Caco-2 (cell line): ENCODE measurements around the gene PTPA. TPM values are rescaled to one million over a fixed set of nuclear protein-coding genes. Genes with fewer than 3 reads are reported as not detected.

Experiments used
- BruUV-seq: library from RNA; stranded (reverse); fragments of 400-500 nt; replicated peaks from 2 replicates; lab custom pipeline; 2021; lab: Mats Ljungman, UMichigan
- CTCF ChIA-PET: fragments of 300-600 bp; sonication (Branson Sonifier 250); formaldehyde crosslinking; loops from one replicate; lab custom pipeline; 2022; ENCODE audit warnings: antibody characterized with exemption; lab: Charles Lee
- POLR2A ChIA-PET: fragments of 300-600 bp; sonication (Branson Sonifier 250); formaldehyde crosslinking; loops from one replicate; lab custom pipeline; 2022; ENCODE audit warnings: antibody characterized with exemption; lab: Charles Lee
- DNase-seq, 2 experiments: peaks; one replicate each; pipeline versions ENCODE4 v3.0.0 to v3.0.0-alpha.2; 2020 to 2022
- H3K27me3 ChIP-seq: replicated peaks from 2 replicates; pipeline ENCODE4 v1.6.0; 2011; ENCODE audit warnings: low read length; ENCODE audit not compliant: control insufficient read depth, insufficient read depth
- H3K36me3 ChIP-seq: 2 replicates; pipeline ENCODE4 v1.5.1; 2011; ENCODE audit warnings: low read length; ENCODE audit not compliant: control insufficient read depth, insufficient read depth
- H3K4me1 ChIP-seq: fragments of 250-450 bp; sonication (Bioruptor Pico); 2 replicates; pipeline ENCODE4 v1.5.1; 2020; ENCODE audit warnings: mild to moderate bottlenecking
- H3K4me3 ChIP-seq: 2 replicates; pipeline ENCODE4 v1.5.1; 2011; ENCODE audit warnings: low read depth, mild to moderate bottlenecking, control low read depth, low read length
- H3K9me3 ChIP-seq: fragments of 250-450 bp; sonication (Bioruptor Pico); 2 replicates; pipeline ENCODE4 v1.5.1; 2020; ENCODE audit warnings: mild to moderate bottlenecking, moderate library complexity
- H3K27ac Mint-ChIP-seq: one replicate; pipeline ENCODE4 v1.8.0; 2022; ENCODE audit warnings: mixed read lengths; ENCODE audit not compliant: unreplicated experiment
- H3K27me3 Mint-ChIP-seq: one replicate; pipeline ENCODE4 v1.8.0; 2022; ENCODE audit warnings: mixed read lengths; ENCODE audit not compliant: insufficient read depth, unreplicated experiment
- H3K36me3 Mint-ChIP-seq: one replicate; pipeline ENCODE4 v1.8.0; 2022; ENCODE audit warnings: mild to moderate bottlenecking, mixed read lengths; ENCODE audit not compliant: insufficient read depth, unreplicated experiment
- H3K4me1 Mint-ChIP-seq: one replicate; pipeline ENCODE4 v1.8.0; 2022; ENCODE audit warnings: low read depth, mixed read lengths; ENCODE audit not compliant: unreplicated experiment
- H3K4me3 Mint-ChIP-seq: one replicate; pipeline ENCODE4 v1.8.0; 2022; ENCODE audit warnings: mild to moderate bottlenecking, moderate library complexity, mixed read lengths; ENCODE audit not compliant: unreplicated experiment
- H3K9me3 Mint-ChIP-seq: one replicate; pipeline ENCODE4 v1.8.0; 2022; ENCODE audit warnings: mixed read lengths; ENCODE audit not compliant: unreplicated experiment
- intact Hi-C: fragments of 100-400 bp; cut with micrococcal nuclease; formaldehyde crosslinking; loops from one replicate; pipeline ENCODE4 v1.10.0; 2022; ENCODE audit not compliant: unreplicated experiment
- total RNA-seq: library from RNA; stranded (reverse); gene quantifications from 2 replicates; pipeline ENCODE4 v1.2.3, GENCODE V29; 2022
- TF ChIP-seq, protein P1 (sequence below), 2 experiments: fragments of 200-600 bp in 1 of 2; IDR thresholded peaks; 1 replicate in 1 of 2; 2 replicates in 1 of 2; pipeline versions ENCODE4 v1.5.1 to v1.8.0; 2011 to 2022; ENCODE audit warnings: antibody characterized with exemption in 1 of 2, control low read depth in 1 of 2, inconsistent platforms in 1 of 2, low read depth in 1 of 2, low read length in 1 of 2, mild to moderate bottlenecking in 1 of 2, moderate library complexity in 1 of 2; ENCODE audit not compliant: insufficient read depth in 1 of 2, severe bottlenecking in 1 of 2, unreplicated experiment in 1 of 2

PTPA gene
- total RNA-seq, 1 experiment from 2014 or later, result 100 TPM

DNA sequence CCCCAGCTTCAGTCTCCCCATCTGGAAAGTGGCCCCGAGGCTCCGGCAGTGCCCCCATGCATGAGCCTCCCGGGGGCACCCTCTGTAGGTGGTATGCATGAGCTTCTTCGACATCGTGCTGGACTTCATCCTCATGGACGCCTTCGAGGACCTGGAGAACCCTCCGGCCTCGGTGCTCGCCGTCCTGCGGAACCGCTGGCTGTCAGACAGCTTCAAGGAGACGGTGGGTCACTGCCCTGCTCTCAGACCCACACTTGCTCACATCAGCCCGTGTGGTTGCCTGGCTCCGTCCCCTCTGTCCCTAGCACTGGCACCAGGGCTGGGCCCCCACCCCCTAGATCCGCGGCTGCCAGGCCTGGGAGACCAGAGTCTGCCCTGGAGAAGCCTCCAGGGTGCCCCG lies 43.1 kb upstream of the PTPA start:
- TF ChIP-seq, protein P1, sequence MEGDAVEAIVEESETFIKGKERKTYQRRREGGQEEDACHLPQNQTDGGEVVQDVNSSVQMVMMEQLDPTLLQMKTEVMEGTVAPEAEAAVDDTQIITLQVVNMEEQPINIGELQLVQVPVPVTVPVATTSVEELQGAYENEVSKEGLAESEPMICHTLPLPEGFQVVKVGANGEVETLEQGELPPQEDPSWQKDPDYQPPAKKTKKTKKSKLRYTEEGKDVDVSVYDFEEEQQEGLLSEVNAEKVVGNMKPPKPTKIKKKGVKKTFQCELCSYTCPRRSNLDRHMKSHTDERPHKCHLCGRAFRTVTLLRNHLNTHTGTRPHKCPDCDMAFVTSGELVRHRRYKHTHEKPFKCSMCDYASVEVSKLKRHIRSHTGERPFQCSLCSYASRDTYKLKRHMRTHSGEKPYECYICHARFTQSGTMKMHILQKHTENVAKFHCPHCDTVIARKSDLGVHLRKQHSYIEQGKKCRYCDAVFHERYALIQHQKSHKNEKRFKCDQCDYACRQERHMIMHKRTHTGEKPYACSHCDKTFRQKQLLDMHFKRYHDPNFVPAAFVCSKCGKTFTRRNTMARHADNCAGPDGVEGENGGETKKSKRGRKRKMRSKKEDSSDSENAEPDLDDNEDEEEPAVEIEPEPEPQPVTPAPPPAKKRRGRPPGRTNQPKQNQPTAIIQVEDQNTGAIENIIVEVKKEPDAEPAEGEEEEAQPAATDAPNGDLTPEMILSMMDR (IDR thresholded peaks at IDR 0.05; ENCODE audit: insufficient read depth in 1 of 2, low read depth in 1 of 2, low read length in 1 of 2, severe bottlenecking in 1 of 2, unreplicated experiment in 1 of 2), result no peak
- DNase-seq, result no peak
- Histone ChIP-seq H3K27me3 (no peaks in the 10 kb centered on the region), H3K4me1 (no peaks in the 10 kb centered on the region), H3K4me3 (no peak overlapping the region), H3K36me3 (peaks cover 3% of the 10 kb centered on the region), H3K9me3 (no peaks in the 10 kb centered on the region)
- H3K4me3 Mint-ChIP-seq, result no peak overlapping the region
- no peaks in the 10 kb centered on the region for H3K27me3 Mint-ChIP-seq
- BruUV-seq, result no TSS peak
- no peaks in the 10 kb centered on the region for H3K9me3 Mint-ChIP-seq
- H3K36me3 Mint-ChIP-seq, result peaks cover 38% of the 10 kb centered on the region
- H3K4me1 Mint-ChIP-seq, result no peaks in the 10 kb centered on the region
- intact Hi-C loops, result no loop called here
- CTCF ChIA-PET, result interaction anchor here (0.6 kb wide), 1 partner anchor 33 kb away, joined by 4 read pairs; no protein-coding TSS in a partner anchor
- POLR2A ChIA-PET, result no interaction called here
- H3K27ac Mint-ChIP-seq, result no peak overlapping the region

DNA sequence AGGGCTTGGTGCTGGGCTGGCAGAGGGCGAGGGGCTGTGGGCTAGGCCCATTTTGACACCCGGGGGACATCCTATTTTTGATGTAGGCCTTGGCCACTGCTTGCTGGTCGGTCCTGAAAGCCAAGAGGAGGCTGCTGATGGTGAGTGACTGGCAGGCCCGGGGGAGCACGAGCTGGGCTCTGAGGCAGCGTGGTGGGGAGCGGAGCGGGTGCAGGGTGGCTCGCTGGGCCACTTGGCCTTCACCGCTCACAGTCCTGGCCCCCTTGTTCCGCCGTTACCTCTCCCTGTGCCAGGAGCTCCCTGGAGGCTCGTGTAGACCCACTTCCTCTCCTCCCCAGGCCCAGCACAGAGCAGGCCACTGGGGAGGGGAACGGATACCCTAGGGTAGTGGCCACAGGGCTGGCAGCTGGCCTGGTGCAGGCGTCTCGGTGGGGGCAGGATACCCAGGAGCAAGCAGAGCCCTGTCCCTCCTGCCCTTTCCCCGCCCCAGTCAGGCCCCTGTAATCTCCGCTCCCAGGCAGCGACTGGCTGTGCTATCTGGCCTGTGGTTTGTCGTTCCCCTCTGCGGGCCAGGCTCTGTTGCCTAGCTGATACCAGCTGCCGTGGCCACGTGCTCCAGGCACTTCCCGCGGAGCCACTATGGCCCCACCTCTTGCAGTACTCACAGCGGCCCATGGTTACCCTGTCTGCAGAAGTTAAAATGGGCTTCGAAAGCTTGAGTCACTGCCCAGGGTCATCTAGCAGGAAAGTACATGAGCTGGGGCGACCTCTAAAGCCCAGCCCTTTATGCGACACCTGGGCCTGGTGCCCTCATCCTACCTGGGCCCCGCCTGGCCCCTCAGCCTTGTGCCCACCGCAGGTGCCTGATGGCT lies 42.0 kb upstream of the PTPA start:
- H3K36me3 ChIP-seq, result peaks cover 3% of the 10 kb centered on the region
- no peaks in the 10 kb centered on the region for H3K27me3 ChIP-seq
- Mint-ChIP-seq H3K4me1 (no peaks in the 10 kb centered on the region), H3K36me3 (peaks cover 31% of the 10 kb centered on the region), H3K9me3 (no peaks in the 10 kb centered on the region), H3K27ac (no peak overlapping the region), H3K4me3 (no peak overlapping the region), H3K27me3 (no peaks in the 10 kb centered on the region)
- ChIA-PET CTCF (interaction anchor here (0.6 kb wide), 1 partner anchor 53 kb away, joined by 3 read pairs; no protein-coding TSS in a partner anchor), POLR2A (interaction anchor here (1.1 kb wide), 1 partner anchor 41 kb away, joined by 3 read pairs; the partner anchor contains the start of gene SH3GLB2)
- no peak overlapping the region for H3K4me3 ChIP-seq
- intact Hi-C loops, result no loop called here
- TF ChIP-seq, protein P1 (IDR thresholded peaks at IDR 0.05; ENCODE audit: insufficient read depth in 1 of 2, low read depth in 1 of 2, low read length in 1 of 2, severe bottlenecking in 1 of 2, unreplicated experiment in 1 of 2), result no peak
- BruUV-seq, result no TSS peak
- DNase-seq, result peak in 1 of 2 experiments; percentile 32
- H3K9me3 ChIP-seq, result no peaks in the 10 kb centered on the region
- no peaks in the 10 kb centered on the region for H3K4me1 ChIP-seq

GRCh38 chr9:129069862-129070641 lies 41.2 kb upstream of the PTPA start:
- intact Hi-C loops, result no loop called here
- ChIA-PET CTCF (interaction anchor here (0.6 kb wide), 1 partner anchor 52 kb away, joined by 3 read pairs; no protein-coding TSS in a partner anchor), POLR2A (interaction anchor here (1.1 kb wide), 1 partner anchor 42 kb away, joined by 3 read pairs; the partner anchor contains the start of gene SH3GLB2)
- Histone ChIP-seq H3K4me3 (no peak overlapping the region), H3K36me3 (no peaks in the 10 kb centered on the region), H3K9me3 (no peaks in the 10 kb centered on the region), H3K4me1 (no peaks in the 10 kb centered on the region), H3K27me3 (no peaks in the 10 kb centered on the region)
- BruUV-seq, result no TSS peak
- TF ChIP-seq, protein P1 (IDR thresholded peaks at IDR 0.05; ENCODE audit: insufficient read depth in 1 of 2, low read depth in 1 of 2, low read length in 1 of 2, severe bottlenecking in 1 of 2, unreplicated experiment in 1 of 2), result no peak
- peak in 1 of 2 experiments; percentile 35 for DNase-seq
- Mint-ChIP-seq H3K27ac (no peak overlapping the region), H3K36me3 (peaks cover 25% of the 10 kb centered on the region), H3K27me3 (no peaks in the 10 kb centered on the region), H3K4me1 (no peaks in the 10 kb centered on the region), H3K4me3 (no peak overlapping the region), H3K9me3 (no peaks in the 10 kb centered on the region)
